K562 (cell line): ENCODE data around the gene SYNPO. TPM values are rescaled to one million over a fixed set of nuclear protein-coding genes. Genes with fewer than 3 reads are reported as not detected.

Source experiments
- ATAC-seq: fragments of 200-7000 bp; cut with Tn5 transposase; 3 replicates; pipeline ENCODE4 v1.9.1; 2020; ENCODE audit warnings: moderate library complexity
- BruUV-seq: library from RNA; stranded (reverse); fragments of 400-500 nt; replicated peaks from 2 replicates; lab custom pipeline; 2021; lab: Mats Ljungman, UMichigan
- CTCF ChIA-PET: fragments of 300-600 bp; formaldehyde crosslinking; extraction: SDS; loops from one replicate; lab custom pipeline; 2021; ENCODE audit warnings: low intra/inter-chr PET ratio; lab: Yijun Ruan, JAX
- POLR2A ChIA-PET: fragments of 300-600, 350-650 bp; sonication (Branson Sonifier 250); formaldehyde crosslinking; extraction: SDS; loops from one replicate; lab custom pipeline; 2021; ENCODE audit warnings: antibody characterized with exemption, inconsistent platforms; lab: Yijun Ruan, JAX
- DNase-seq, 4 experiments: peaks; one replicate each; pipeline versions ENCODE4 v3.0.0 to v3.0.0-alpha.2; 2011 to 2018; ENCODE audit warnings: low spot score in 3 of 4, mixed read lengths in 3 of 4; ENCODE audit errors: extremely low read depth in 1 of 4
- FAIRE-seq: peaks from 2 replicates; lab custom pipeline; 2011; peaks lifted over from hg19 to GRCh38; lab: Jason Lieb, UNC
- H2AFZ ChIP-seq: 2 replicates; pipeline ENCODE4 v1.6.0; 2011; ENCODE audit warnings: low read depth, low read length, control low read depth, inconsistent platforms
- H3K27ac ChIP-seq: fragments of 200-600 bp; 3 replicates; pipeline ENCODE4 v1.8.0; 2011; ENCODE audit warnings: low read depth, mild to moderate bottlenecking, control low read depth, inconsistent platforms, low read length, moderate library complexity, mixed read lengths; ENCODE audit errors: extremely low read depth
- H3K27me3 ChIP-seq, 2 experiments: fragments of 300-600 bp in 1 of 2; 2 replicates in 1 of 2; 3 replicates in 1 of 2; pipeline versions ENCODE4 v1.6.0 to v1.8.0; 2011; ENCODE audit warnings: inconsistent platforms in 2 of 2, low read length in 2 of 2, mild to moderate bottlenecking in 1 of 2, mixed read lengths in 1 of 2, moderate library complexity in 1 of 2; ENCODE audit not compliant: control insufficient read depth in 2 of 2, insufficient read depth in 2 of 2
- H3K36me3 ChIP-seq: fragments of 300-600 bp; 3 replicates; pipeline ENCODE4 v1.8.0; 2011; ENCODE audit warnings: mild to moderate bottlenecking, low read length, inconsistent platforms; ENCODE audit not compliant: control insufficient read depth, insufficient read depth
- H3K4me1 ChIP-seq, 2 experiments: fragments of 200-600 bp in 1 of 2; replicated peaks in 1 of 2; 2 replicates in 1 of 2; 3 replicates in 1 of 2; pipeline versions ENCODE4 v1.5.1 to v1.8.0; 2011; ENCODE audit warnings: inconsistent platforms in 2 of 2, low read length in 2 of 2, mild to moderate bottlenecking in 1 of 2, mixed read lengths in 1 of 2, moderate library complexity in 1 of 2; ENCODE audit not compliant: control insufficient read depth in 2 of 2, insufficient read depth in 2 of 2
- H3K4me2 ChIP-seq: 2 replicates; pipeline ENCODE4 v1.6.1; 2011; ENCODE audit warnings: low read length, control low read depth, inconsistent platforms, mixed read lengths; ENCODE audit not compliant: insufficient read depth
- H3K4me3 ChIP-seq: fragments of 200-600 bp; sonication (generic), shearing (Covaris generic); 2 replicates; pipeline ENCODE4 v1.5.1; 2016; ENCODE audit warnings: control low read depth, inconsistent platforms
- H3K79me2 ChIP-seq: fragments of 200-600 bp; 3 replicates; pipeline ENCODE4 v1.8.0; 2011; ENCODE audit warnings: low read length, inconsistent platforms; ENCODE audit not compliant: control insufficient read depth, insufficient read depth
- H3K9ac ChIP-seq, 2 experiments: 2 replicates each; pipeline versions ENCODE4 v1.6.0 to v1.6.1; 2011; ENCODE audit warnings: low read depth in 2 of 2, low read length in 2 of 2, control low read depth in 1 of 2, inconsistent platforms in 1 of 2, mild to moderate bottlenecking in 1 of 2, mixed read lengths in 1 of 2; ENCODE audit not compliant: insufficient read depth in 1 of 2
- H3K9me1 ChIP-seq: one replicate; pipeline ENCODE4 v1.6.0; 2011; ENCODE audit warnings: inconsistent platforms, mild to moderate bottlenecking, low read length, moderate library complexity; ENCODE audit not compliant: control insufficient read depth, insufficient read depth
- H3K9me3 ChIP-seq: replicated peaks from 2 replicates; pipeline ENCODE4 v1.5.1; 2011; ENCODE audit warnings: low read depth, low read length, inconsistent platforms; ENCODE audit not compliant: control insufficient read depth, insufficient read depth
- H4K20me1 ChIP-seq: replicated peaks from 2 replicates; pipeline ENCODE4 v1.6.1; 2011; ENCODE audit warnings: low read length, inconsistent platforms, mixed read lengths; ENCODE audit not compliant: control insufficient read depth, insufficient read depth
- BRD4 ChIP-seq: fragments of 200-600 bp; sonication (generic); IDR thresholded peaks from 2 replicates; pipeline ENCODE4 v1.6.1; 2017; ENCODE audit warnings: inconsistent platforms
- HDAC8 ChIP-seq: fragments of 450-650 bp; IDR thresholded peaks from 2 replicates; pipeline ENCODE4 v1.6.1; 2016; ENCODE audit warnings: mild to moderate bottlenecking, missing genetic modification characterization, moderate library complexity, missing compliant biosample characterization
- HLTF ChIP-seq: fragments of 450-650 bp; IDR thresholded peaks from 2 replicates; pipeline ENCODE4 v1.6.1; 2016
- KLF16 ChIP-seq: IDR thresholded peaks from 2 replicates; pipeline ENCODE4 v1.6.1; 2016; ENCODE audit warnings: antibody characterized with exemption
- PHF21A ChIP-seq: fragments of 450-650 bp; IDR thresholded peaks from 2 replicates; pipeline ENCODE4 v1.6.1; 2017; ENCODE audit warnings: low read depth, borderline replicate concordance
- TEAD4 ChIP-seq, 2 experiments: sonication (generic) in 1 of 2; formaldehyde crosslinking in 1 of 2; IDR thresholded peaks; 2 replicates each; pipeline versions ENCODE4 v1.6.1 to v1.8.0; 2012 to 2022; ENCODE audit warnings: borderline replicate concordance in 1 of 2, inconsistent platforms in 1 of 2, low read length in 1 of 2, mild to moderate bottlenecking in 1 of 2, missing genetic modification reagents in 1 of 2
- ZFP91 ChIP-seq: sonication (generic); formaldehyde crosslinking; IDR thresholded peaks from 2 replicates; pipeline ENCODE4 v1.8.0; 2022; ENCODE audit warnings: mild to moderate bottlenecking, missing genetic modification reagents
- WGBS: fragments of 100-300 bp; shearing (Covaris generic); methylation state at CpG from one replicate; pipeline ENCODE4 v1.1.6; 2016; ENCODE audit warnings: low coverage, mixed read lengths; ENCODE audit not compliant: insufficient coverage; ENCODE audit errors: missing lambda C conversion rate; 5-methylcytosine and 5-hydroxymethylcytosine counted together
- in situ Hi-C: fragments of 300-500 bp; cut with MboI; formaldehyde crosslinking; loops from 4 replicates; pipeline ENCODE4 v1.15.0; 2018; ENCODE audit warnings: inconsistent platforms, mixed read lengths
- intact Hi-C: fragments of 100-400 bp; cut with micrococcal nuclease; formaldehyde crosslinking; loops from 2 replicates; pipeline ENCODE4 v1.14.2; 2022
- polyA plus RNA-seq, 8 experiments: library from polyadenylated mRNA; depleted of rRNA in 4 of 8; stranded (reverse) in 5 of 8; unstranded in 3 of 8; fragments of >200 nt; fragmentation: Nextera tagmentation in 2 of 8; fragmentation: Illumina TruSeq in 1 of 8; extraction: Ambion mirVana in 2 of 8; extraction: Trizol in 1 of 8; gene quantifications; 2 replicates each; pipeline versions ENCODE4 v1.2.1 to v1.2.3, GENCODE V29; 2011 to 2014; ENCODE audit warnings: inconsistent platforms in 1 of 8, missing spikeins in 1 of 8
- total RNA-seq, 7 experiments: library from RNA; depleted of rRNA in 6 of 7; stranded (reverse); fragments of >200 nt in 6 of 7; fragmentation: Illumina TruSeq in 2 of 7; extraction: Trizol in 2 of 7; gene quantifications; 2 replicates each; pipeline versions ENCODE4 v1.2.1 to v1.2.3, GENCODE V29; 2011 to 2021; ENCODE audit warnings: low replicate concordance in 1 of 7

SYNPO gene
- total and polyA plus RNA-seq, 9 of the 15 experiments (the other 6 are each of a cell fraction or from before 2014, with no cell fraction given), result 0.01 to 0.31 (median 0.03) TPM; not detected in 4

DNA sequence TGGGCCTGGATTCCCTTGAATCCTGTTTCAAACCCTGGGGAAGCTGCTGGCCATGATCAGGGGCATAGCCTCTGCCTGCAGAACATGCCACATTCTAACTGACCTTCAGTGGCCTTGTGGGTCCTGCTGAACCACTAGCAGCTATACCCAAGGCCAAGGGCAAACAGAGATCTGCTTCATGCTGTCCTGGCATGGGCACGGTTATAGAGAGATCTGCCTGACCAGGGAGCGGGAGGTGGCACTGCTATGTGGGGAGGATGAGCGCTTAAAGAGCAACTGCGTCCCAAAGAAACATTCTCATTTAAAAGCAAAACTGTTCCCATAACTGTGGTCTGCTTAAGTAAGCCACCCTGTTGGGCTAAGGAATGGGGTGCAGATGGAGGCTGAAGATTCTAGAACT, 36.5 kb upstream of the SYNPO start:
- ChIA-PET CTCF (no interaction called here), POLR2A (interaction anchor here (0.6 to 1.1 kb wide), 2 partner anchors 9 to 10 kb away, joined by 3 to 4 read pairs; no protein-coding TSS in a partner anchor)
- no peak overlapping the region for H3K9ac ChIP-seq
- no peak for ATAC-seq
- H3K27ac ChIP-seq, result no peak overlapping the region
- no peaks in the 10 kb centered on the region for H3K9me1 ChIP-seq
- H3K4me3 ChIP-seq, result no peak overlapping the region
- no peak overlapping the region for H2AFZ ChIP-seq
- no TSS peak for BruUV-seq
- peaks cover 5% of the 10 kb centered on the region for H4K20me1 ChIP-seq
- WGBS, result 2% methylated on average over 4 of the region's 4 CpGs
- H3K4me1 ChIP-seq, result no peaks in the 10 kb centered on the region
- DNase-seq, result no peak
- intact Hi-C loops (no loop called here), in situ Hi-C loops (no loop called here)
- H3K79me2 ChIP-seq, result no peaks in the 10 kb centered on the region
- TF ChIP-seq ZFP91 (CRISPR knock-in tag), result no peak
- TF ChIP-seq HLTF, result no peak
- no peak for TF ChIP-seq BRD4
- no peak for TF ChIP-seq TEAD4 (IDR thresholded peaks at IDR 0.05; ENCODE audit: low read length)
- TF ChIP-seq TEAD4 (CRISPR knock-in tag; IDR thresholded peaks at IDR 0.05; ENCODE audit: borderline replicate concordance), result no peak
- TF ChIP-seq PHF21A, result no peak
- no peak for TF ChIP-seq HDAC8
- TF ChIP-seq KLF16, result no peak
- no peaks in the 10 kb centered on the region for H3K9me3 ChIP-seq
- no peak for FAIRE-seq
- peaks cover 31 to 77% of the 10 kb centered on the region in 2 experiments for H3K27me3 ChIP-seq
- no peaks in the 10 kb centered on the region for H3K36me3 ChIP-seq
- no peak overlapping the region for H3K4me2 ChIP-seq
